Stomach smooth muscle (tissue), 2 donors: ENCODE data around the gene CTNNA2.

Experiments used
- H3K27ac ChIP-seq: one replicate; pipeline ENCODE4 v1.7.0; 2013; ENCODE audit warnings: mild to moderate bottlenecking, low read length, inconsistent platforms
- H3K27me3 ChIP-seq, 2 donors: one replicate each; pipeline ENCODE4 v1.7.0; 2013; ENCODE audit warnings: low read length in 2 of 2; ENCODE audit not compliant: insufficient read depth in 2 of 2, control insufficient read depth in 1 of 2
- H3K36me3 ChIP-seq, 2 donors: one replicate each; pipeline ENCODE4 v1.7.0; 2013; ENCODE audit warnings: low read length in 2 of 2; ENCODE audit not compliant: control insufficient read depth in 2 of 2, insufficient read depth in 2 of 2
- H3K4me1 ChIP-seq: one replicate; pipeline ENCODE4 v1.7.0; 2013; ENCODE audit warnings: low read length; ENCODE audit not compliant: control insufficient read depth, insufficient read depth
- H3K4me3 ChIP-seq, 2 donors: one replicate each; pipeline ENCODE4 v1.7.0; 2013; ENCODE audit warnings: low read length in 2 of 2
- H3K9ac ChIP-seq, 2 donors: one replicate each; pipeline ENCODE4 v1.7.0; 2013; ENCODE audit warnings: low read length in 2 of 2, mild to moderate bottlenecking in 1 of 2
- H3K9me3 ChIP-seq, 2 donors: one replicate each; pipeline ENCODE4 v1.7.0; 2013; ENCODE audit warnings: low read length in 2 of 2; ENCODE audit not compliant: control insufficient read depth in 2 of 2
- donor health status: healthy.
- donor health status: Pancreatic carcinoma.

CTNNA2 gene

GRCh38 chr2:79887747-79888374 is 375.0 kb downstream of the CTNNA2 start:
- H3K27me3 ChIP-seq = peaks cover 0 to 5% of the 10 kb centered on the region in 2 donors
- H3K4me3 ChIP-seq = no peak overlapping the region
- H3K9me3 ChIP-seq = no peaks in the 10 kb centered on the region
- H3K9ac ChIP-seq = no peak overlapping the region
- no peaks in the 10 kb centered on the region for H3K4me1 ChIP-seq
- no peaks in the 10 kb centered on the region for H3K36me3 ChIP-seq
- H3K27ac ChIP-seq = no peak overlapping the region

GRCh38 chr2:79892123-79892522 is 379.3 kb downstream of the CTNNA2 start:
- no peak overlapping the region for H3K9ac ChIP-seq
- H3K36me3 ChIP-seq = no peaks in the 10 kb centered on the region
- H3K4me3 ChIP-seq = no peak overlapping the region
- no peak overlapping the region for H3K27ac ChIP-seq
- peaks cover 0 to 5% of the 10 kb centered on the region in 2 donors for H3K27me3 ChIP-seq
- no peaks in the 10 kb centered on the region for H3K9me3 ChIP-seq
- no peaks in the 10 kb centered on the region for H3K4me1 ChIP-seq

- no peak overlapping the region for H3K9ac ChIP-seq
- H3K36me3 ChIP-seq = no peaks in the 10 kb centered on the region
- H3K4me3 ChIP-seq = no peak overlapping the region
- H3K27me3 ChIP-seq = no peaks in the 10 kb centered on the region
- no peaks in the 10 kb centered on the region for H3K4me1 ChIP-seq
- H3K9me3 ChIP-seq = no peaks in the 10 kb centered on the region
- no peak overlapping the region for H3K27ac ChIP-seq
These were observed 386.3 kb downstream of the CTNNA2 start for GRCh38 chr2:79899196-79899595.

- no peaks in the 10 kb centered on the region for H3K9me3 ChIP-seq
- H3K4me3 ChIP-seq = no peak overlapping the region
- no peaks in the 10 kb centered on the region for H3K27me3 ChIP-seq
- no peaks in the 10 kb centered on the region for H3K36me3 ChIP-seq
- no peak overlapping the region for H3K9ac ChIP-seq
- H3K27ac ChIP-seq = no peak overlapping the region
- H3K4me1 ChIP-seq = no peaks in the 10 kb centered on the region
These were observed 388.3 kb downstream of the CTNNA2 start for GRCh38 chr2:79901161-79901560.

- no peak overlapping the region for H3K27ac ChIP-seq
- no peaks in the 10 kb centered on the region for H3K4me1 ChIP-seq
- no peaks in the 10 kb centered on the region for H3K9me3 ChIP-seq
- H3K4me3 ChIP-seq = no peak overlapping the region
- H3K27me3 ChIP-seq = no peaks in the 10 kb centered on the region
- H3K9ac ChIP-seq = no peak overlapping the region
- no peaks in the 10 kb centered on the region for H3K36me3 ChIP-seq
These were observed 390.6 kb downstream of the CTNNA2 start for GRCh38 chr2:79903222-79904000.

GRCh38 chr2:79906139-79906890 is 393.5 kb downstream of the CTNNA2 start:
- no peaks in the 10 kb centered on the region for H3K4me1 ChIP-seq
- H3K27ac ChIP-seq = no peak overlapping the region

GRCh38 chr2:79909521-79909920 is 396.7 kb downstream of the CTNNA2 start:
- no peaks in the 10 kb centered on the region for H3K27me3 ChIP-seq
- H3K27ac ChIP-seq = no peak overlapping the region
- no peak overlapping the region for H3K9ac ChIP-seq
- no peaks in the 10 kb centered on the region for H3K36me3 ChIP-seq
- H3K9me3 ChIP-seq = peaks cover 0 to 2% of the 10 kb centered on the region in 2 donors
- H3K4me3 ChIP-seq = no peak overlapping the region
- no peaks in the 10 kb centered on the region for H3K4me1 ChIP-seq

More at GRCh38 chr2:79906139-79906890, 393.5 kb downstream of the CTNNA2 start:
- Histone ChIP-seq H3K9me3 (no peaks in the 10 kb centered on the region), H3K9ac (no peak overlapping the region), H3K36me3 (no peaks in the 10 kb centered on the region), H3K27me3 (no peaks in the 10 kb centered on the region), H3K4me3 (no peak overlapping the region)

GRCh38 chr2:79910643-79911042 is 397.8 kb downstream of the CTNNA2 start:
- no peak overlapping the region for H3K27ac ChIP-seq
- H3K9ac ChIP-seq = no peak overlapping the region
- no peaks in the 10 kb centered on the region for H3K36me3 ChIP-seq
- H3K27me3 ChIP-seq = no peaks in the 10 kb centered on the region
- no peaks in the 10 kb centered on the region for H3K4me1 ChIP-seq
- H3K9me3 ChIP-seq = peaks cover 0 to 2% of the 10 kb centered on the region in 2 donors
- no peak overlapping the region for H3K4me3 ChIP-seq

- H3K9ac ChIP-seq = no peak overlapping the region
- no peaks in the 10 kb centered on the region for H3K27me3 ChIP-seq
- no peaks in the 10 kb centered on the region for H3K4me1 ChIP-seq
- H3K27ac ChIP-seq = no peak overlapping the region
- H3K9me3 ChIP-seq = peaks cover 0 to 2% of the 10 kb centered on the region in 2 donors
- no peak overlapping the region for H3K4me3 ChIP-seq
- no peaks in the 10 kb centered on the region for H3K36me3 ChIP-seq
These were observed 402.6 kb downstream of the CTNNA2 start for GRCh38 chr2:79915455-79915854.

GRCh38 chr2:79916285-79916684 is 403.4 kb downstream of the CTNNA2 start:
- Histone ChIP-seq H3K9me3 (peaks cover 0 to 2% of the 10 kb centered on the region in 2 donors), H3K27me3 (no peaks in the 10 kb centered on the region), H3K4me3 (no peak overlapping the region), H3K36me3 (no peaks in the 10 kb centered on the region), H3K4me1 (no peaks in the 10 kb centered on the region), H3K9ac (no peak overlapping the region), H3K27ac (no peak overlapping the region)
